NCI-H510A treated with DMSO at 0.1 percent for 48 hours (cell line): ENCODE measurements around the gene PHC3.

Source experiments
- DNase-seq: peaks from one replicate; lab custom pipeline; 2025; lab: John Stamatoyannopoulos, UW

Gene PHC3

GRCh38 chr3:170043506-170043905 lies 138.0 kb downstream of the PHC3 start:
- no peak for DNase-seq

GRCh38 chr3:170040418-170040817 lies 141.1 kb downstream of the PHC3 start:
- DNase-seq = peak; percentile 50

DNA sequence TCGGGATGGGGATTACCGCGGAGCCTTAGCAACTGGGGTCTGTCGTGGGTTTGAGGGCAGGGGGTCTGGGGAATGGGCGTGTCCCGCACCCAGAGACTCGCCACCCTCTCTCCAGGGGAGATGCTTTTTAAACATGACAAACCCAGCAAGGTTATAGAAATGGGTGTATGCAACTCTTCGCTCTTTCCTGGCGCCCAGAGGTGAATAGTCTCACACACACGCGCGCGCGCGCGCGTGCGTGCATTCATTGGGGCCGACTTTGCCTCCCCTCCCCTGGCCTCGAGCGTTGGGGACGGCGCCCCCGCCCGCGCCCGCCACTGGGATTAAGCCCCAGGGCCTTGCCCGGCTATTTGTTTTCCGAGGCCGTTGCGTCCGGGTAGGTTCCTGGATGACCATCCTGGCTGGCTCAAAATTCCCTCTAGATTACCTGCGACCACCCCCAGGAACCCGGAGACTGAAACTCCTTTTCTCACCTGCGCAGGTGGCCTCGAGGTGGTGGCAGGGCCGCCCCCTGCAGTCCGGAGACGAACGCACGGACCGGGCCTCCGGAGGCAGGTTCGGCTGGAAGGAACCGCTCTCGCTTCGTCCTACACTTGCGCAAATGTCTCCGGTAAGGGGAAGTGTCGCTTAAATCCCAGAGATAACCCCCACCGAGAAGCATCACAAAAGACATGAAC lies 143.0 kb downstream of the PHC3 start:
- peak; percentile 53 for DNase-seq
